ENCODE results near the gene SLC9A4. TPM values are rescaled to one million over a fixed set of nuclear protein-coding genes. Genes with fewer than 3 reads are reported as not detected.

Gene SLC9A4
- total and polyA plus RNA-seq, 2 donors (not counting 3 experiments of a cell fraction or from before 2014, with no cell fraction given) = not detected

- intact Hi-C loops (cut with micrococcal nuclease) = no loop called here
- H3K4me3 ChIP-seq (replicated peaks in 1 of 3; ENCODE audit: insufficient read depth in 1 of 3, low read depth in 1 of 3, low read length in 3 of 3) = no peak overlapping the region
- H3K27me3 ChIP-seq (ENCODE audit: control insufficient read depth in 2 of 2, insufficient read depth in 2 of 2, low read length in 2 of 2) = peaks cover 2 to 11% of the 10 kb centered on the region in 2 experiments
- no peaks in the 10 kb centered on the region for H3K4me1 ChIP-seq (ENCODE audit: control insufficient read depth, extremely low read depth, insufficient read depth, low read length)
- H4K20me1 ChIP-seq (replicated peaks; ENCODE audit: control insufficient read depth, extremely low read depth, insufficient read depth, low read length) = no peaks in the 10 kb centered on the region
- H3K9ac ChIP-seq (replicated peaks; ENCODE audit: extremely low read depth, insufficient read depth, low read length) = no peak overlapping the region
- H3K9me1 ChIP-seq (replicated peaks; ENCODE audit: control insufficient read depth, extremely low read depth, insufficient read depth, low read length) = no peaks in the 10 kb centered on the region
- H3K36me3 ChIP-seq (ENCODE audit: control insufficient read depth in 2 of 2, extremely low read depth in 1 of 2, insufficient read depth in 2 of 2, low read length in 2 of 2) = no peaks in the 10 kb centered on the region
- ChIA-PET POLR2A (no interaction called here), CTCF (no interaction called here)
- dilution Hi-C loops (cut with MboI; ENCODE audit: extremely low pct_ligation_motif_present, low sequenced_read_pairs) = no loop called here
- H3K9me3 ChIP-seq (replicated peaks; ENCODE audit: control insufficient read depth, insufficient read depth, low read length) = no peaks in the 10 kb centered on the region
- no peak for DNase-seq (ENCODE audit: low read depth, low spot score)
- no peak overlapping the region for H3K27ac ChIP-seq (ENCODE audit: insufficient read depth, low read depth, low read length)
- TF ChIP-seq MYC (IDR thresholded peaks at IDR 0.05; ENCODE audit: low read depth, low read length) (no peak), FOS (IDR thresholded peaks at IDR 0.05; ENCODE audit: borderline replicate concordance, insufficient read depth, low read length) (no peak), GATA2 (IDR thresholded peaks at IDR 0.05; ENCODE audit: insufficient read depth, insufficient read length, low read depth, low read length) (no peak), POLR2A (IDR thresholded peaks at IDR 0.05; ENCODE audit: low read depth, low read length) (no peak), CTCF (IDR thresholded peaks at IDR 0.05; ENCODE audit: extremely low read depth in 1 of 2, insufficient read depth in 1 of 2, low read depth in 1 of 2, low read length in 2 of 2) (no peak), POLR2AphosphoS5 (IDR thresholded peaks at IDR 0.05; ENCODE audit: insufficient read depth, low read depth, low read length) (no peak), MAX (IDR thresholded peaks at IDR 0.05; ENCODE audit: insufficient read depth, insufficient read length) (no peak), EZH2 (IDR thresholded peaks at IDR 0.05; ENCODE audit: borderline replicate concordance, low read depth, low read length, severe bottlenecking) (no peak), JUN (IDR thresholded peaks at IDR 0.05; ENCODE audit: borderline replicate concordance, insufficient read depth, insufficient read length, low read depth) (no peak)
- H3K4me2 ChIP-seq (ENCODE audit: insufficient read depth, low read length) = no peak overlapping the region
- no TSS peak for BruUV-seq (replicated peaks)
- FAIRE-seq = no peak
- H3K79me2 ChIP-seq (ENCODE audit: control insufficient read depth, insufficient read depth, low read length) = no peaks in the 10 kb centered on the region
- no peak overlapping the region for H2AFZ ChIP-seq (ENCODE audit: low read depth, low read length)
Measured at GRCh38 chr2:102424754-102425153, 48.3 kb upstream of the SLC9A4 start.

Data from endothelial cell of umbilical vein (primary cell).